H1 (cell line): ENCODE data around the gene LSM4. TPM values are rescaled to one million over a fixed set of nuclear protein-coding genes. Genes with fewer than 3 reads are reported as not detected.

Source experiments
- JUN ChIP-seq: IDR thresholded peaks from 2 replicates; pipeline ENCODE4 v1.6.1; 2011; ENCODE audit warnings: low read depth, mild to moderate bottlenecking, improper control_type of control experiment, low read length
- NANOG ChIP-seq: IDR thresholded peaks from 2 replicates; pipeline ENCODE4 v1.6.1; 2011; ENCODE audit warnings: low read length, low read depth, mild to moderate bottlenecking, inconsistent platforms; ENCODE audit not compliant: insufficient read depth, poor library complexity, severe bottlenecking
- RXRA ChIP-seq: IDR thresholded peaks from 2 replicates; pipeline ENCODE4 v1.6.1; 2011; ENCODE audit warnings: low read depth, mild to moderate bottlenecking, low read length, moderate library complexity; ENCODE audit not compliant: insufficient read depth
- SAP30 ChIP-seq: fragments of 300-600 bp; sonication (generic); IDR thresholded peaks from 2 replicates; pipeline ENCODE4 v1.7.1; 2012; ENCODE audit warnings: low read length, moderate library complexity, mild to moderate bottlenecking, inconsistent platforms; ENCODE audit not compliant: insufficient read depth, insufficient replicate concordance
- polyA plus RNA-seq, 7 experiments: library from polyadenylated mRNA; depleted of rRNA in 3 of 7; stranded (reverse) in 5 of 7; unstranded in 2 of 7; fragments of >200 nt in 5 of 7; fragments of 200-250 nt in 2 of 7; gene quantifications; 1 replicate in 5 of 7; 2 replicates in 1 of 7; 4 replicates in 1 of 7; pipeline versions ENCODE4 v1.2.1 to v1.2.3, GENCODE V29; 2011 to 2013; ENCODE audit warnings: missing spikeins in 2 of 7, mixed read lengths in 2 of 7
- total RNA-seq: library from RNA; stranded (reverse); fragmentation: NEBNext Ultra II Directional; extraction: Animal tissue kit (Norgen Biotek cat#: 25700); gene quantifications from 2 replicates; pipeline ENCODE4 v1.2.1, GENCODE V29; 2021
- TF ChIP-seq, protein P1 (sequence below): IDR thresholded peaks from 2 replicates; pipeline ENCODE4 v1.6.1; 2012; ENCODE audit warnings: low read length, inconsistent platforms

Gene LSM4
- total and polyA plus RNA-seq, 2 of the 8 experiments (the other 6 are each of a cell fraction or from before 2014, with no cell fraction given): 302 to 319 TPM

DNA sequence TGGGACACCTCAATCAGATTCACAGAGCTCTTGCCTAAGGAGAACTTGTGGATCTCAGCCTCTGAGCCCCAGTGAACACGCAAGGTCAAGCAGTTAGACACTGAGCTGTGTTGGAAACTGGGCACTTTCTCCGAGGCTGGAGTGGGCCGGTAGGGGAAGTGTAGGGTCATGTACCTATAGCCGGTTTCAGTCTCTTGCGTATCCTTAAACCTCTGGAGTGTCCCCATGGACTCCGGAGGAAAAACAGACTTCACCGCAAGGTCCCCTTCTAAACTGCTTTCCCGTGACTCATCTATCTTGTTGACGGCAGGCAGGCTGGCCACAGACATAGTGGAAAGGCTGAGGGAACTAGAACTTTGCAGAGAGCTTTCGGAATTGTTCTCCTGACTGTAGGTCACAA lies 60.0 kb downstream of the LSM4 start (continued):
- TF ChIP-seq SAP30 (no peak), NANOG (no peak), JUN (no peak), RXRA (no peak)
- TF ChIP-seq, protein P1, sequence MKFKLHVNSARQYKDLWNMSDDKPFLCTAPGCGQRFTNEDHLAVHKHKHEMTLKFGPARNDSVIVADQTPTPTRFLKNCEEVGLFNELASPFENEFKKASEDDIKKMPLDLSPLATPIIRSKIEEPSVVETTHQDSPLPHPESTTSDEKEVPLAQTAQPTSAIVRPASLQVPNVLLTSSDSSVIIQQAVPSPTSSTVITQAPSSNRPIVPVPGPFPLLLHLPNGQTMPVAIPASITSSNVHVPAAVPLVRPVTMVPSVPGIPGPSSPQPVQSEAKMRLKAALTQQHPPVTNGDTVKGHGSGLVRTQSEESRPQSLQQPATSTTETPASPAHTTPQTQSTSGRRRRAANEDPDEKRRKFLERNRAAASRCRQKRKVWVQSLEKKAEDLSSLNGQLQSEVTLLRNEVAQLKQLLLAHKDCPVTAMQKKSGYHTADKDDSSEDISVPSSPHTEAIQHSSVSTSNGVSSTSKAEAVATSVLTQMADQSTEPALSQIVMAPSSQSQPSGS: no peak
